ENCODE data around the gene EBF3. TPM values are rescaled to one million over a fixed set of nuclear protein-coding genes. Genes with fewer than 3 reads are reported as not detected.

EBF3 gene
- polyA plus RNA-seq, 1 experiment: 0.32 TPM

GRCh38 chr10:129977794-129978193, 13.7 kb upstream of the EBF3 start:
- DNase-seq (ENCODE audit: low read depth): no peak
- no peak for TF ChIP-seq CTCF (IDR thresholded peaks at IDR 0.05; ENCODE audit: insufficient read depth, low read depth, low read length)
- ChIA-PET CTCF (interaction anchor here (0.5 to 1.0 kb wide), 2 partner anchors 132 to 947 kb away, joined by 3 to 6 read pairs; no protein-coding TSS in a partner anchor), POLR2A (no interaction called here)
- Histone ChIP-seq H3K4me3 (ENCODE audit: low read depth, low read length) (no peak overlapping the region), H3K27me3 (ENCODE audit: control insufficient read depth, insufficient read depth, low read length) (peaks cover 7% of the 10 kb centered on the region), H3K36me3 (ENCODE audit: control insufficient read depth, insufficient read depth, low read length) (no peaks in the 10 kb centered on the region)

- TF ChIP-seq CTCF (IDR thresholded peaks at IDR 0.05; ENCODE audit: insufficient read depth, low read depth, low read length): no peak
- Histone ChIP-seq H3K36me3 (ENCODE audit: control insufficient read depth, insufficient read depth, low read length) (no peaks in the 10 kb centered on the region), H3K4me3 (ENCODE audit: low read depth, low read length) (no peak overlapping the region), H3K27me3 (ENCODE audit: control insufficient read depth, insufficient read depth, low read length) (peaks cover 29% of the 10 kb centered on the region)
- ChIA-PET CTCF (no interaction called here), POLR2A (no interaction called here)
- DNase-seq (ENCODE audit: low read depth): no peak
Measured at GRCh38 chr10:129973674-129974059, 9.6 kb upstream of the EBF3 start.

- POLR2A ChIA-PET: no interaction called here
- no peak for TF ChIP-seq CTCF (IDR thresholded peaks at IDR 0.05; ENCODE audit: insufficient read depth, low read depth, low read length)
- Histone ChIP-seq H3K36me3 (ENCODE audit: control insufficient read depth, insufficient read depth, low read length) (no peaks in the 10 kb centered on the region), H3K27me3 (ENCODE audit: control insufficient read depth, insufficient read depth, low read length) (peaks cover 33% of the 10 kb centered on the region), H3K4me3 (ENCODE audit: low read depth, low read length) (no peak overlapping the region)
- CTCF ChIA-PET: no interaction called here
- DNase-seq (ENCODE audit: low read depth): no peak
Measured at GRCh38 chr10:129972966-129973673, 9.0 kb upstream of the EBF3 start.

- Histone ChIP-seq H3K36me3 (ENCODE audit: control insufficient read depth, insufficient read depth, low read length) (no peaks in the 10 kb centered on the region), H3K4me3 (ENCODE audit: low read depth, low read length) (no peak overlapping the region; the same call in 1 of the 2 replicates), H3K27me3 (ENCODE audit: control insufficient read depth, insufficient read depth, low read length) (peaks cover 39% of the 10 kb centered on the region)
- no peak for TF ChIP-seq CTCF (IDR thresholded peaks at IDR 0.05; ENCODE audit: insufficient read depth, low read depth, low read length)
- POLR2A ChIA-PET: no interaction called here
- DNase-seq (ENCODE audit: low read depth): no peak
- CTCF ChIA-PET: interaction anchor here (1.0 to 2.0 kb wide), 5 partner anchors 12 to 1760 kb away, joined by 3 to 15 read pairs (median 4); no protein-coding TSS in a partner anchor
Measured at GRCh38 chr10:129972145-129972965, 8.3 kb upstream of the EBF3 start.
